Measurements from ENCODE around the gene ZNF681.
"Not testable (repeated sequence)": the region's sequence is repeated elsewhere in the genome, so short reads cannot be mapped to it uniquely, and the experiment has no call there.

ZNF681 gene

DNA sequence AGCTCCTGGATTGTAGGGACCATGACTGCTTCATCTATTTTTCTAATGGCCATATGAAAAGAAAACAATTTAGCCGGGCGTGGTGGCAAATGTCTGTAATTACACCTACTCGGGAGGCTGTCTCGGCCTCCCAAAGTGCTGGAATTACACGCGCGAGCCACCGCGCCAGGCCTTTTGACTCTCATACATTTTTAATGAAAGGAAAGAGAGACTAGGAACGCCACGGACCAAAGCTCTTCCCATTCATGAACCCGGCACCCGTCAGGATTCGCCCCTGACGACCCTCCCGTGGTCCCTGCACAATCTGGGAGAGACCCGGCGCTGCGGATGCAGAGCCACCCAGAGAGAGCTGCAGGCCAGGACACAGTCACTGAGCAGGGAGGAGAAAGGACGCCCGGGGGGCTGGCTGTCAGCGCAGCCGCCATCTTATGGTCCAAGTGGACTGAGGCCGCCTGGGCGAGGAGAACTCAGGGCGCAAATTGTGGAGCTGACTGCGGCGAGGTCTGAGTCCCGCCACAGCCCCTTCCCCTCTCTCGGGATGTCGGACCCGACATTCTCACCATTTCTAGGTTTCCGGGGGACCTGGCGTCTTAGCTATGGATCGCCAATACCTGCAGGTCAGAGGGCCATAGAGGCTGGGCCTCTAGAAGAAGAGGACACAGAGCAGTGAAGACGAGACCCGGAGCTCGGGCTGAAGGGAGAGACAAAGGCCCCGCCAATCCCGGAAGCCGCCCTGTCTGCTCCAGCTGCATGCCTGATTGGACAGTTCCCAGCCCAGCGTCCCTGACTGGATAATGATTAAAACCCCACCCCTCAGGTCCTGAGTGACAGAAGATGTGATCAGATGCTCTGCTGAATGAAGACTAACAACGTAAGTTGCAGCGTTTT lies at the start of gene ZNF681:
TSS of gene ZNF681 (minus strand) at position 705 of the 888 bp plus-strand sequence. CDS start at position 563, 142 bp downstream.
- DNase-seq: peak; percentile 97

- DNase-seq: no peak
Measured at GRCh38 chr19:23804676-23805075, 46.0 kb upstream of the ZNF681 start.

- no peak for DNase-seq
Measured at GRCh38 chr19:23802290-23802689, 43.6 kb upstream of the ZNF681 start.

DNA sequence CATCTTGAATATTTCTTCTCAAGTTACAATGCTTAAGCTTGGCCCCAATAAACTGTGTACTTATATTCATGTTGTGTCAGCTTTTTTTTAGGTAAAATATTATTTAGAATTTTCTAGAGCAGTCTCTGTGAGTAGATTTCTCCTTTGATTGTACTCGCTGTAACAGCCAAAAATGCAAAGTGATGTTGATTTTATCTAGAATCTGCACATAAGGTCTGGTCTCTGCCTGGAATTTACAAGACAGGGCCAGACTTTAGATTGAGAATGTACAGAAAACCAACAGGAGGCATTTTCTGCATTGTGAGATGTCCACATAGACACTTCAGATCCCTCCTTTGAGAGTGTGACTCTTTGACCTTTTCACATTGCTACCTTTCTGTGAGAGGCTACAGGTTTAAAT lies 43.1 kb upstream of the ZNF681 start:
- DNase-seq: no peak

DNA sequence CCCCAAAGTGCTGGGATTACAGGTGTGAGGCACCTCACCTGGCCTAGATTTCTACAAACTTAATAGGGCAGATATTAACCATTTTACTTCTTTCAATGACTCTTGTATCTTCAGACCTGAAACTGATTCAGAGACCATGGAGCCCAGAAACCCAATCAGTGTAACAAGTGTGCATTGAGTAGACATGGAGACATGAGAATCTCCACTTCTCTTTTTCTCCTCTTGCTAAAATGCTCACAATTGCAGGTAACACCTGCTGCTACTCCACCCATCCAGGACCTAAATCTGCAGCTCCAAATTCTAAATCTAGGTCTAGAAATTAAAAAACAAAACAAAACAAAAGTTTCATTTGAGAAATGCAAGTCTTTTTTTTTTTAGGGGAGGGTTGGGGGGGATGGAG lies 42.2 kb upstream of the ZNF681 start:
- peak; percentile 67 for DNase-seq

DNA sequence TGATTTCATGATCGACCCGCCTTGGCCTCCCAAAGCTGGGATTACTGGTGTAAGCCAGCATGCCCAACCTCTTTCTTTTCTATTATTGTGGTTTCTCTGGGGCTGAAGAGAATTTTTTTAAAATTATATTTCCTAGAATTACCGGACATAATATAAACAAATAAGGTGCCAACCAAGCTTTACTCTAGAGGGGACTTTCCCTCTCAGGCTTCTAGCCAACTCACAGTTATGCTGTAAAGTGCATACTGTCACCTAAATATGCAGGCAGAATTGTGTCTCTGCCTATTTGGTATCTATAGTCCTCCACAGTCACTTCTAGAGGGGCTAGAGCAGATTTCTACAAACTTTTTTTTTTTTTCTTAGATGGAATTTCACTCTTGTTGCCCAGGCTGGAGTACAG lies 41.6 kb upstream of the ZNF681 start:
- DNase-seq: peak; percentile 67

- DNase-seq: peak; percentile 91
Measured at GRCh38 chr19:23799321-23799720, 40.6 kb upstream of the ZNF681 start.

DNA sequence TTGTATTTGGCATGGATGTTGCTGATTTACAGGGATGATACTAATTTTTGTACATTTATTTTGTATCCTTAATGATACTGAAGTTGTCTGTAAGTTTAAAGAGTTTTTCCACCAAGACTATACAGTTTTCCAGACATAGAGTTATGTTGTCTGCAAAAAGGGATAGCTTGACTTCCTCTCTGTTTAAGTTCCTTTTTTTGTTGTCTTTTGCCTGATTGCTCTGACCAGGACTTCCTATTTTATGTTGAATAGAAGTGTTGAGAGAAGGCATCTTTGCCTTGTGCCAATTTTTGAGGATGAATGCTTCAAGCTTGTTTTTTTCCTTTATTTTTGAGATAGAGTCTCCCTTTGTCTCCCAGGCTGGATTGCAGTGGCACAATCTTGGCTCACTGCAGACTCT lies 36.8 kb upstream of the ZNF681 start:
- DNase-seq: no peak

DNA sequence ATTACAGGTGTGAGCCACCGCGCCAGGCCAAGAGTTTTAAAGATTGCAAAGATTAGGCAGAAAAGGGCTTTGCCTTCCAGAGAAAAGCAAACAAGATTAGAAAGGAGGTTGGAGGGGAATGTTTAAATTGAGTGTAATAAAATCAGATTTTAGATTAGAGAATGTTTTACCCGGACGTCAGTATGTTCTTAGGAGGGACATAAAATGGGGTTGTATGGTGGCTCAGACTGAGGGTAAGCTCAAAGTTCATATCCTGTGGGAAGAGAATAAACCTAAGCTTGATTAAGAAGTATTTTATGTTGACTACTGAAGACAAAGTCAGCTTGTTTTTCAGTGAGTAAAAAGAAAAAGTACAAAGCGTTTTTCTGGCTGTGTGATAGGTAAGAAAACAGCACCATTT lies 34.1 kb upstream of the ZNF681 start:
- no peak for DNase-seq

GRCh38 chr19:23790641-23791488 lies 32.2 kb upstream of the ZNF681 start:
- DNase-seq: no peak

GRCh38 chr19:23789246-23789645 lies 30.6 kb upstream of the ZNF681 start:
- no peak for DNase-seq

- no peak for DNase-seq
Measured at GRCh38 chr19:23788411-23788810, 29.7 kb upstream of the ZNF681 start.

- no peak for DNase-seq
Measured at GRCh38 chr19:23787106-23787505, 28.4 kb upstream of the ZNF681 start.

DNA sequence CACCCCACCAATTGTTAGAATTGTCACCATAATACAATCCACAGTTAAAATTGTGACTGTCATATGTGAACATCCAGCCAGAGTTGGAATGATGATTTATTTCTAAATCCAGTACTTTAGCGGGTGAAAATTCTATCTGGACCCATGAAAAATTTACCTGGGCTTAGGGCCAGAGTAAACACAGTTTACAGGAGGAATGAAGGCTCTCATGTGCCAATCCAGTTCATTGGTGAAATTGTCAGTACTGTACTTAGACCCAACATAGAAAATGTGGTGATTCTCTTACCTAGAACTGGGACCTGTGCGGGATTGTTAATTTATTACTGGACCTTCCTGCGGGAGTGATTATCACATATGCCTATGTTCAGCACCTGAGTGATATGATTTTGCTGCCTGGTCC lies 27.3 kb upstream of the ZNF681 start:
- no peak for DNase-seq

DNA sequence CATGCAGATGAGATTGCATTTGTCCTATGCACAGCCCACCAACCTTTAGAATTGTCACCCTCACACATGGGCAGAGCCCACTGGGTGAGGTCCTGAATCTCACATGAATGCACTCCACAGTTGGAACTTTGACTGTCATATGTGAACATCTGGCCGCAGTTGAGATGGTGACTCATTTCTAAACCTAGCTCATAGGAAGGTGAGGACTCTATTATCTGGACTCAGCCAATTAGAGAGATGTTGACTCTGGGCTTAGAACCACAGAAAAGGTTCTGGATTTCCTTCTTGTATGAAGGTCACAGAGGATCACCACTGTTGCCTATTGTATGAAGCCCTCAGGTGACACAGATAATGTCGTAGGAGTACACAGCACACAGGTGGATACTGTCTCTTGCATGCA lies 25.6 kb upstream of the ZNF681 start:
- no peak for DNase-seq

GRCh38 chr19:23783636-23784035 lies 24.9 kb upstream of the ZNF681 start:
- no peak for DNase-seq

- DNase-seq: no peak
Measured at GRCh38 chr19:23779645-23780044, 21.0 kb upstream of the ZNF681 start.

GRCh38 chr19:23778566-23778965 lies 19.9 kb upstream of the ZNF681 start:
- no peak for DNase-seq

- not testable (repeated sequence) for DNase-seq
Measured at GRCh38 chr19:23778036-23778435, 19.3 kb upstream of the ZNF681 start.

DNA sequence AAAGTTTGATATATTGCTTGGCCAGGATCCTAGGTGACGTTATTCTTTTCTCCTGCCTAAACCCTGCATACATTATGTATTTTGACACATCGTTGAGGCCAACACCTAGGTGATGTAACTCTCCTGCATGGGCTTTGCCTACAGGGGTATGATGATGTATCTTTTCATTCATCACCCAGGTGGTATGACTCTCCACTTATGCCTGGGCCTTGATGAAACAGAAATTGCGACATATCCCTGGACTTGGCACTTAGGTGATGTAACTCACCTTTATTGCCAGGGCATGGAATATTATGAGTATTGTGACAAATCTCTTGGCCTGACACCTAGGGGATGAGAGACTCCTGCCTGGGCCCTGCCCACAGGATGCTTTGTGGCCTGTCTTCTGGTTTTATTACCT lies 18.5 kb upstream of the ZNF681 start:
- no peak for DNase-seq

- no peak for DNase-seq
Measured at GRCh38 chr19:23776507-23777205, 18.0 kb upstream of the ZNF681 start.

- DNase-seq: no peak
Measured at GRCh38 chr19:23774524-23774971, 15.9 kb upstream of the ZNF681 start.

GRCh38 chr19:23774106-23774505 lies 15.4 kb upstream of the ZNF681 start:
- DNase-seq: no peak
